Measurements from ENCODE around the gene MFN2.
A peak's percentile ranks its signal among the peaks of the same experiment; 100 is the strongest.
"Not testable (repeated sequence)": the region's sequence is repeated elsewhere in the genome, so short reads cannot be mapped to it uniquely, and the experiment has no call there.

MFN2 gene

GRCh38 chr1:12022036-12022435, 41.8 kb downstream of the MFN2 start:
- no peak for DNase-seq (ENCODE audit: low spot score)

GRCh38 chr1:12026586-12026985, 46.3 kb downstream of the MFN2 start:
- DNase-seq (ENCODE audit: low spot score), result no peak

- DNase-seq (ENCODE audit: low spot score), result no peak
Measured at GRCh38 chr1:12028248-12028647, 48.0 kb downstream of the MFN2 start.

GRCh38 chr1:12028957-12029511, 48.8 kb downstream of the MFN2 start:
- no peak for DNase-seq (ENCODE audit: low spot score)

- no peak for DNase-seq (ENCODE audit: low spot score)
Measured at GRCh38 chr1:12029720-12030339, 49.6 kb downstream of the MFN2 start.

GRCh38 chr1:12031039-12031980, 51.1 kb downstream of the MFN2 start:
- DNase-seq (ENCODE audit: low spot score), result peak; percentile 79

- DNase-seq (ENCODE audit: low spot score), result no peak
Measured at GRCh38 chr1:12032161-12032621, 51.9 kb downstream of the MFN2 start.

GRCh38 chr1:12033441-12033840, 53.2 kb downstream of the MFN2 start:
- DNase-seq (ENCODE audit: low spot score), result not testable (repeated sequence)

GRCh38 chr1:12034381-12034801, 54.1 kb downstream of the MFN2 start:
- no peak for DNase-seq (ENCODE audit: low spot score)

- no peak for DNase-seq (ENCODE audit: low spot score)
Measured at GRCh38 chr1:12035312-12035711, 55.1 kb downstream of the MFN2 start.

- no peak for DNase-seq (ENCODE audit: low spot score)
Measured at GRCh38 chr1:12037486-12038355, 57.5 kb downstream of the MFN2 start.

- DNase-seq (ENCODE audit: low spot score), result no peak
Measured at GRCh38 chr1:12038356-12039163, 58.3 kb downstream of the MFN2 start.

- DNase-seq (ENCODE audit: low spot score), result no peak
Measured at GRCh38 chr1:12039164-12039525, 58.9 kb downstream of the MFN2 start.

- not testable (repeated sequence) for DNase-seq (ENCODE audit: low spot score)
Measured at GRCh38 chr1:12039824-12040456, 59.7 kb downstream of the MFN2 start.

- no peak for DNase-seq (ENCODE audit: low spot score)
Measured at GRCh38 chr1:12040457-12041051, 60.3 kb downstream of the MFN2 start.

GRCh38 chr1:12044187-12044877, 64.1 kb downstream of the MFN2 start:
- not testable (repeated sequence) for DNase-seq (ENCODE audit: low spot score)

GRCh38 chr1:12046749-12047119, 66.5 kb downstream of the MFN2 start:
- DNase-seq (ENCODE audit: low spot score), result no peak

GRCh38 chr1:12047120-12047876, 67.1 kb downstream of the MFN2 start:
- DNase-seq (ENCODE audit: low spot score), result no peak

- DNase-seq (ENCODE audit: low spot score), result no peak
Measured at GRCh38 chr1:12048372-12048771, 68.1 kb downstream of the MFN2 start.
